ENCODE data around the gene ASIC2. TPM values are rescaled to one million over a fixed set of nuclear protein-coding genes. Genes with fewer than 3 reads are reported as not detected.
"Not testable (repeated sequence)": the region's sequence is repeated elsewhere in the genome, so short reads cannot be mapped to it uniquely, and the experiment has no call there.

ASIC2 gene
- total RNA-seq, 1 donor from 2014 or later, result not detected

DNA sequence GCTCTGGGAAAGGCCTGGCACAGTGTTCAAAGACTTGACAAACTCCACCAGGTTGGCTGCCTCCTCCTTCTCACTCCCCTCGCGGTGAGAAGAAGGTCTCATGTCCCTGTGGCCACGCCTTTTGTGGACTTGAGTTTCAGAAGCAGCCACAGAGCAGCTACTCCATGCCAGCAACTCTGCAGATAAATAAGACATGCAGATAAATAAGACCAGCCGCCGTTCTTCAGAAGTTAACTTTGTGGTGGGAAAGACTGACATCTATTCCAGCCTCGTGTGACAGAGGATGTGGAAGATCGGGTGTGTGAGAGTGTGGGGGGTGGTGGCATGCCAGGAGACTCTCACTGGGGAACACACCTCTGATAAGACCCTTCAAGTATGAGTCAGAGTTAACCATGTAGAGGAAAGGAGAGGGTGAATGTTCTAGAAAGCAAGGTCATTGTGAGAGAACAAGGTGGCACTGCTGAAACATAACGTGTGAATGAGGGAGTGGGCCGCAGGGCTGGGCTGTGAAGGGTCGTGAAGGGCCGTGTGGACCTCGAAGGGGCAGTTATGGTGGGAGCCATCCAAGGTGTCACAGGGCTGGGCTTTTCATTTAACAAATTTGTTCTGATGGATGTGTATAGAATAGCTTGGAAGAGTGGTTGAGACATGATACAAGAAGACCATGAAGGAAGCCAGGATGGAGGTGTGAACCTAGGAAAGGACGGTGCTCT, 300.6 kb downstream of the ASIC2 start:
- TF ChIP-seq, protein P1, sequence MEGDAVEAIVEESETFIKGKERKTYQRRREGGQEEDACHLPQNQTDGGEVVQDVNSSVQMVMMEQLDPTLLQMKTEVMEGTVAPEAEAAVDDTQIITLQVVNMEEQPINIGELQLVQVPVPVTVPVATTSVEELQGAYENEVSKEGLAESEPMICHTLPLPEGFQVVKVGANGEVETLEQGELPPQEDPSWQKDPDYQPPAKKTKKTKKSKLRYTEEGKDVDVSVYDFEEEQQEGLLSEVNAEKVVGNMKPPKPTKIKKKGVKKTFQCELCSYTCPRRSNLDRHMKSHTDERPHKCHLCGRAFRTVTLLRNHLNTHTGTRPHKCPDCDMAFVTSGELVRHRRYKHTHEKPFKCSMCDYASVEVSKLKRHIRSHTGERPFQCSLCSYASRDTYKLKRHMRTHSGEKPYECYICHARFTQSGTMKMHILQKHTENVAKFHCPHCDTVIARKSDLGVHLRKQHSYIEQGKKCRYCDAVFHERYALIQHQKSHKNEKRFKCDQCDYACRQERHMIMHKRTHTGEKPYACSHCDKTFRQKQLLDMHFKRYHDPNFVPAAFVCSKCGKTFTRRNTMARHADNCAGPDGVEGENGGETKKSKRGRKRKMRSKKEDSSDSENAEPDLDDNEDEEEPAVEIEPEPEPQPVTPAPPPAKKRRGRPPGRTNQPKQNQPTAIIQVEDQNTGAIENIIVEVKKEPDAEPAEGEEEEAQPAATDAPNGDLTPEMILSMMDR (IDR thresholded peaks at IDR 0.05; ENCODE audit: unreplicated experiment), result no peak
- no peak overlapping the region for H3K4me3 Mint-ChIP-seq (ENCODE audit: unreplicated experiment)
- H3K4me1 Mint-ChIP-seq (ENCODE audit: unreplicated experiment), result no peaks in the 10 kb centered on the region
- H3K36me3 Mint-ChIP-seq (ENCODE audit: low read depth, unreplicated experiment), result no peaks in the 10 kb centered on the region
- peaks cover 8% of the 10 kb centered on the region for H3K27me3 Mint-ChIP-seq (ENCODE audit: unreplicated experiment)
- DNase-seq (ENCODE audit: low spot score), result no peak
- H3K9me3 Mint-ChIP-seq (ENCODE audit: unreplicated experiment), result no peaks in the 10 kb centered on the region
- H3K27ac Mint-ChIP-seq (ENCODE audit: unreplicated experiment), result no peak overlapping the region

DNA sequence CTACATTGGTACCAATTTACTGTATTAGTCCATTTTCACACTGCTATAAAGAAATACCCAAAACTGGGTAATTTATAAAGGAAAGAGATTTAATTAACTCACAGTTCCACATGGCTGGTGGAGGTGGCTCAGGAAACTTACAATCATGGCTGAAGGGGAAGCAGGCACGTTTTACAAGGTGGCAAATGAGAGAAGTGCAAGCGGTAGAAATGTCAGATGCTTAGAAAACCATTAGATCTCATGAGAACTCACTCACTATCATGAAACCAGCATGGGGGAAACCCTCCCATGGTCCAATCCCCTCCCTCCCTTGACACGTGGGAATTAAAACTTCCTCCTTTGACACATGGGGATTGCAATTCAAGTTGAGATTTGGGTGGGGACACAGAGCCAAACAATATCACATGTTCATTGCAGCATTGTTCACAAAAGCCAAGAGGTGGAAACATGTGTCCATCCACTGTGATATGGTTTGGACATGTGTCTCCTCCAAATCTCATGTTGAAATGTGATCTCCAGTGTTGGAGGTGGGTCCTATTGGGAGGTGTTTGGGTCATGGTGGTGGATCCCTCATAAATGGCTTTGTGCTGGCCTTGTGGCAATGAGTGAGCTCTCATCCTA, 304.5 kb downstream of the ASIC2 start:
- H3K9me3 Mint-ChIP-seq (ENCODE audit: unreplicated experiment), result no peaks in the 10 kb centered on the region
- TF ChIP-seq, protein P1 (IDR thresholded peaks at IDR 0.05; ENCODE audit: unreplicated experiment), result no peak

DNA sequence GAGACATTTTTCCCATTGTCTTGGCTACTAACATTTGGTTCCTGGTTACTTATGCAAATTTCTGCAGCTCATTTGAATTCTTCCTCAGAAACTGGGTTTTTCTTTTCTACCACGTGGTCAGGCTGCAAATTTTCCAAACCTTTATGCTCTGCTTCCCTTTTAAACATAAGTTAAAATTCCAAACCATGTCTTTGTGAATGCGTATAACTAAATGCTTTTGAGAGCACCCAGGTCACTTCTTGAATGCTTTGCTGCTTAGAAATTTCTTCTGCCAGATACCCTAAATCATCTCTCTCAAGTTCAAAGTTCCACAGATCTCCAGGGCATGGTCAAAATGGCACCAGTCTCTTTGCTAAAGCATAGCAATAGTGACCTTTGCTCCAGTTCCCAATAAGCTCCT, 305.2 kb downstream of the ASIC2 start:
- not testable (repeated sequence) for H3K4me1 Mint-ChIP-seq (ENCODE audit: unreplicated experiment); H3K36me3 Mint-ChIP-seq (ENCODE audit: low read depth, unreplicated experiment); H3K4me3 Mint-ChIP-seq (ENCODE audit: unreplicated experiment); H3K9me3 Mint-ChIP-seq (ENCODE audit: unreplicated experiment); H3K27me3 Mint-ChIP-seq (ENCODE audit: unreplicated experiment); H3K27ac Mint-ChIP-seq (ENCODE audit: unreplicated experiment); DNase-seq (ENCODE audit: low spot score)

More for the DNA sequence above, 304.5 kb downstream of the ASIC2 start:
- no peak for DNase-seq (ENCODE audit: low spot score)
- peaks cover 5% of the 10 kb centered on the region for H3K27me3 Mint-ChIP-seq (ENCODE audit: unreplicated experiment)
- no peaks in the 10 kb centered on the region for H3K36me3 Mint-ChIP-seq (ENCODE audit: low read depth, unreplicated experiment)
- no peak overlapping the region for H3K27ac Mint-ChIP-seq (ENCODE audit: unreplicated experiment)
- no peaks in the 10 kb centered on the region for H3K4me1 Mint-ChIP-seq (ENCODE audit: unreplicated experiment)
- H3K4me3 Mint-ChIP-seq (ENCODE audit: unreplicated experiment), result no peak overlapping the region

DNA sequence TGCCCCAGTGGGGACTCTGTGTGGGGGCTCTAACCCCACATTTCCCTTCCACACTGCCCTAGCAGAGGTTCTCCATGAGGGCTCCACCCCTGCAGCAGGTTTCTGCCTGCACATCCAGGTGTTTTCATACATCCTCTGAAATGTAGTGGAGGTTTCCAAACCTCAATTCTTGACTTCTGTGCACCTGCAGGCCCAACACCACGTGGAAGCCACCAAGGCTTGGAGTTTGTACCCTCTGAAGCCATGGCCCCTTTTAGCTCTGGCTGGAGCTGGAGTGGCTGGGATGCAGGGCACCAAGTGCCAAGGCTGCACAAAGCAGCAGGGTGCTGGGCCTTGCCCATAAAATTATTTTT, 305.7 kb downstream of the ASIC2 start:
- H3K4me3 Mint-ChIP-seq (ENCODE audit: unreplicated experiment); H3K9me3 Mint-ChIP-seq (ENCODE audit: unreplicated experiment); H3K36me3 Mint-ChIP-seq (ENCODE audit: low read depth, unreplicated experiment); DNase-seq (ENCODE audit: low spot score); H3K4me1 Mint-ChIP-seq (ENCODE audit: unreplicated experiment); H3K27me3 Mint-ChIP-seq (ENCODE audit: unreplicated experiment); H3K27ac Mint-ChIP-seq (ENCODE audit: unreplicated experiment): not testable (repeated sequence)

DNA sequence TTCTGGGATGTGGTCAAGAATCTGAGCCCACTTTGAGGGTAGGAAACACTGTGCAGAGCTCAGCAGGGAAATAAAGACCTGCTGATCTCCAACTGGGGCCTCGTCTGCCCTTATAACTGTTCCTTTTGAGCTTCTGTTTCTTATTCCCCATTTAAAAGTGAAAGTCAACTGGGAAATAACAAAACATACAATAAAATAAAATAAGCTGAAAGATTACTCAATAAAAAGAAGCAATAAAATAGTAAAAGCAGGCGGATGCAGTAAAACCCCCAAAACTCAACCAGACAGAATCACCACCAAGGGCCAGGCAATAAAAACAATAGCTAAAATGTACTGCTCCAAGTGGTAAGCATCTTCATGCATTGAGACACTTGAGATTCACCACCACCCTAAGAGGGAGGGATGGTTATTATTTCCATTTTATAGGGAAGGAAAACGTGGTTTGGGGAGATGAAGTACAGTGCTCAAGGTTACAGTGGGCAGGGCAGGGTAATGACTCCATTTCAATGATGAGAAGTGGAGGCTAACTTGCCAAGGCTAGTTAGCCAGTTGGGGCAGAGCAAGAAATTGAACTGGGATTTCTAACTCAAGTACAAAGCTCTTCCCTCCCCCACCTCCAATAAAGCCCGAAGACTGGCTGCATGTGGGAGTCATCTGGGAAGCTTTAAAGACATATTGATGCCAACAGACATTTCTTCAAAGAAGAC, 307.9 kb downstream of the ASIC2 start:
- H3K9me3 Mint-ChIP-seq (ENCODE audit: unreplicated experiment), result no peaks in the 10 kb centered on the region
- no peak overlapping the region for H3K27ac Mint-ChIP-seq (ENCODE audit: unreplicated experiment)
- H3K36me3 Mint-ChIP-seq (ENCODE audit: low read depth, unreplicated experiment), result no peaks in the 10 kb centered on the region
- H3K4me3 Mint-ChIP-seq (ENCODE audit: unreplicated experiment), result no peak overlapping the region
- no peaks in the 10 kb centered on the region for H3K4me1 Mint-ChIP-seq (ENCODE audit: unreplicated experiment)
- H3K27me3 Mint-ChIP-seq (ENCODE audit: unreplicated experiment), result no peaks in the 10 kb centered on the region
- TF ChIP-seq, protein P1 (IDR thresholded peaks at IDR 0.05; ENCODE audit: unreplicated experiment), result no peak
- no peak for DNase-seq (ENCODE audit: low spot score)

DNA sequence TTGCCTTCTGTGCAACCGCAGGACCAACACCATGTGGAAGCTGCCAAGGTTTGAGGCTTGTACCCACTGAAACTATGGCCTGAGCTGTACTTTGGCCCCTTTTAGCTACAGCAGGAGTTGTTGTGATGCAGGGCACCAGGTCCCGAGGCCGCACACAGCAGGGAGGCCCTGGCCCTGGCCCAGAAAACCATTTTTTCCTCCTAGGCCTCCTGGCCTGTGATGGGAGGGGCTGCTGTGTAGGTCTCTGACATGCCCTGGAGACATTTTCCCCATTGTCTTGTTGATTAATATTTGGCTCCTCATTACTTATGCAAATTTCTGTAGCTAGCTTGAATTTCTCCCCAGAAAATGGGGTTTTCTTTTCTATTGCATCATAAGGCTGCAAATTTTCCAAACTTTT, 311.5 kb downstream of the ASIC2 start:
- H3K27me3 Mint-ChIP-seq (ENCODE audit: unreplicated experiment); H3K36me3 Mint-ChIP-seq (ENCODE audit: low read depth, unreplicated experiment); H3K9me3 Mint-ChIP-seq (ENCODE audit: unreplicated experiment); DNase-seq (ENCODE audit: low spot score); H3K4me1 Mint-ChIP-seq (ENCODE audit: unreplicated experiment); H3K4me3 Mint-ChIP-seq (ENCODE audit: unreplicated experiment); H3K27ac Mint-ChIP-seq (ENCODE audit: unreplicated experiment): not testable (repeated sequence)

All from endothelial cell (in vitro differentiated cells).